EL (cell line): Measurements from ENCODE around the gene TICRR.
A peak's percentile ranks its signal among the peaks of the same experiment; 100 is the strongest.

Experiments
- DNase-seq: peaks from one replicate; pipeline ENCODE4 v3.0.0-alpha.2; 2016

TICRR gene

GRCh38 chr15:89657686-89658200 lies 82.5 kb downstream of the TICRR start:
- no peak for DNase-seq

DNA sequence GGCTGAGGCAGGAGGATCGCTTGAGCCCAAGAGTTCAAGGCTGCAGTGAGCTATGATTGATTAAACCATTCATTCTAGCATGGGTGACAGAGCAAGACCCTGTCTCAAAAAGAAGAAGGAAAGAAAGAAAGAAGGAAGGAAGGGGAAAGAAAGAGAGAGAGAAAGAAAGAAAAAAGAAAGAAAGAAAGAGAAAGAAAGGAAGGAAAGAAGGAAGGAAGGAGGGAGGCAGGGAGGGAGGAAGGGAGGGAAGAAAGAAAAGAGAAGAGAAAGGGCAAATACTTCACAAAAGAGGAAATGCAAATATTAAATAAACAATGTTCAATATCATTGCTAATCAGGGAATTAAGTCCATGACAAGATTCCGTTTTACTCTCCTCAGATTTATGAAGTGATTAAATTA lies 84.0 kb downstream of the TICRR start:
- no peak for DNase-seq

- no peak for DNase-seq
Observed at GRCh38 chr15:89660556-89660955, 85.3 kb downstream of the TICRR start.

- DNase-seq = peak; percentile 97
Observed at GRCh38 chr15:89662893-89663626, 87.8 kb downstream of the TICRR start.

- no peak for DNase-seq
Observed at GRCh38 chr15:89664441-89665350, 89.4 kb downstream of the TICRR start.

DNA sequence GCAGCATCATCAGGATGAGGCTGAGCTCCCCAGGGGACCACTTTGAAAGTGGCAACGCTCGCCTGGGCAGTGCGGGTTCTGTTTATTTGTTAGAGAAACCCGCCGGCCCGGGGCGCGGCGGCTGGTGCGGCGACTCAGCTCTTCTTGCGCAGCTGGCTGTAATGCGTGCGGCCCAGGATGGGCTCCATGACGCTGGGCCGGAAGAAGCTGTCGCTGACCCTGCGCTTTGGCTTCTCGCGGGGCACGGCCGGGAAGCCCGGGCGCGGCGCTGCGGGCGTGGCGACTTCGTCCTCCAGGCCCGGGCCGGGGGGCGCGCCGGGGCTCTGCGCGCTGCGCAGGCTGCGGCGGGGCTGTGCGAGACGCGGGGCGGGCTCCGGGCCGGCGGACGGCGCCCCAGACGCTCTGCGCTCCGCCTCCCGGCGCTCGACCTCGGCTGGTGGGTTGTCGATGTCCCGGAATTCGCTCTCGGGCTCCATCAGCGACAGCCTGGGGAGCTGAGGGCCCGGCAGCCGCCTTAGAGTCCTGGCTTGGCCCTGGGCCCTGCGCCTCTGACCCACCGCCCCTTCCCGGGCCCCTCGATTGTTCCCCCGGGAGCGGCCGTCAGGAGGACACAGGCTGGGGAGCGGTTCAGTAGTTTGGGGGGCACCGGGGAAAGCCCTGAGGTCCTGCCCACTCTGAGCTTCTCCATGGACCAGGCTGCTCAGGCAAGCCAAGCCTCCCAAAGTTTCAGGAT lies 90.3 kb downstream of the TICRR start:
- DNase-seq = peak; percentile 68

GRCh38 chr15:89666184-89666857 lies 91.1 kb downstream of the TICRR start:
- no peak for DNase-seq

- no peak for DNase-seq
Observed at GRCh38 chr15:89666858-89667705, 91.8 kb downstream of the TICRR start.

- no peak for DNase-seq
Observed at GRCh38 chr15:89667706-89667960, 92.4 kb downstream of the TICRR start.

GRCh38 chr15:89668171-89668570 lies 92.9 kb downstream of the TICRR start:
- no peak for DNase-seq

DNA sequence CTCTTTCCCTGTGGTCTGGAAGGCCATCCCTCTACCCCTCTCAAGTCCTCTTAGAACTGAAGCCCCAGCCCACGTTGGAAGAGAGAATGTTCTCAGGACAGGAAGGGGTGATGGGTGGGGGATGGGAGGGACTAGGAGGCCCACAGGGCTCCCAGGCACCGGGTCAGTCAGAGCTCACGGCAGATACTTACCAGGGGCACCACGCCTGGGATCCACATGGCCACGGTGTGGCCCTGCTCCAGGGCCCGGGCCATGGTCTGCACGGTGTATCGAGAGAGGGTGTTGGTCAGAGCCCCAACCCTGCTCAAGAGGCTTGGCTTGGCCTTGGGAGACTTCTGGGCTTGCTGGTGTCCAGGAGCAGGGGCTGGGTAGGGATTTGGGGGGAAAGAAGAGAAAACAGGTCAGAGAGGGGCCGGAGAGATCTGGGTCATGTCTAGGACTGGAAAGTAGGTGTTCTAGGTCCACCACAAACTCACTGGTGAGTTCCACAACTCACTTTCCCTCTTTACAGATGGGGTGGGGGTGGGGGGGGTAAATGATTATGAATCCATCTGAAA lies 94.1 kb downstream of the TICRR start:
- DNase-seq = no peak

DNA sequence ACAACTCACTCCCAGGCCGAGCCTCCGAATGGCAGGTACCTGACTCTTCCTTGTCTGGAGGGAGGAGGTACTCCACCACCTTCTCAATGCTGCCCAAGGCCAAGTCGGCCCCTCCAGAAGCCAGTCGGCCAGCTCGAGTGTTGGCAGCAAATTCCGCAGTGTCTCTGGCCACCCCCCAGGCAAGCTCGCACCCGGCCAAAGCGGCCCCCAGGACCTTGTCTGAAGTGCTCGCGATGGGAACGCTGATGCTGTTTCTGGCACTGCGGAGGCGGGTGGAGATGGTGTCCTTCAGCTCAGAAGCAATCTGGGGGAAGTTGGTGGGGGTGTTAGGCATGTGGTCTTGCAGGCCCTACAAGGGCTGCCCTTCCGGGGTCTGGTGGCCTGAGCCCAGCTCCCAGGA lies 94.7 kb downstream of the TICRR start:
- no peak for DNase-seq

DNA sequence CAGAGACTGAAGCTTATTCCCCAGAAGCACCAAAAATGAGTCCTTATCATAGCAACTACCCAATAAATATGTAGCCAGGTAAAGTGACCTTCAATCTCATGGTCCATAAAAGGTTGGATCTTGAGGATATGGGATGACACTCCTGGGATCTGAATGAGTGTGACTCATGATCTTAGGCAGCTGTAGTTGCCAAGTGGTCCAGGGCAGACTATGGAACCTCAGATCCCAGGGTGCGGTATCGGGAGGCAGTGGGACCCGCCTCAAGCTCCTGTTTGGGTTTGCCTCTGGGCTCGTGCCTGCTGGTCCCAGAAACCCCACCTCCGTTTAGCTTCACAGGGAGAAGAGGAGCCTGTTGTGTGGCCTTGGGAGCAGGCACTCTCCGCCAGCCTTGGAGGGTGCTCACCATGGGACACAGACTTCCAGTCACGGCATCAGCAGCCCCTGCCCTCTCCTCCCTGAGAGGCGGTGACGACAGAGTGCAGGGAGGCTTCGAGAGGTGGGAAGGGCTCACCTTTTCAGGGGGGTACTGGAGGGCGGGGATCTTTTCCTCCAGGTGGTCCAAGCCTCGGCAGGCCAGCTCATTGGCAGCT lies 95.8 kb downstream of the TICRR start:
- no peak for DNase-seq

DNA sequence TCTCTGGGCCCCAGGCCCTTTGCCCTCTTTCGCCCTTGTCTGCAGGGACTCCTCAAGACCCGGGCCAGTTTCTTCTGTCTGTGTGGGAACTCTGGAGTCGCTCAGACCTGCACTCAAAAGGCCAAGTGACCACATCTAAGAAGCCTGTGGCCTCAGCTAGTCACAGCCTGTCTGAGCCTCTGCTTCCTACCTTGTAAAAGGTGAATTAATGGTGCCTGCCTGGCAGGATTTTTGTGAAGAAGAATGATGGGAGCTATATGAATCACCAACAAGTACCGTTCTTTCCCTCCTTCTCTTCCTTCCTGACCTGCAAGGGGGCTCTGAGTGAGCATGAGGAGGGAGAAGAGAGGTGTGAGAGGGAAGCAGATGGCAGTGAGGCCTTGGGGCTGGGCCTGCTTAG lies 96.4 kb downstream of the TICRR start:
- no peak for DNase-seq

GRCh38 chr15:89672221-89673164 lies 97.2 kb downstream of the TICRR start:
- no peak for DNase-seq

DNA sequence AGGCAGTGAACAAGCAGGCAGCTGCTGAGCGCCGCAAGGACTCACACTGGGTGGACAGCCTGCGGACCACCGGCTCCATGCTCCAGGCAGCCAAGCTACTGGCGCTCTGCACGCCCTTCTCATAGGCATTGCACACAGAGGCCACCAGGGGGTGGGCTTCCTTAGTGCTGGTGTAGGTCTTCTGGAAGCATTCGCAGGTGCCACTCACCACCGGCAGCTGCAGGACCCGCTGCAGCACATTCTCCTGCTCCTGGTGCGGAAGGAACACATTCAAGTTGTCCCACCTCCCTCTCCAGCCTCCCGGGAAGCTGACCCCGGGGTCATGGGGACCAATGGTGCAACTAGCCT lies 97.9 kb downstream of the TICRR start:
- no peak for DNase-seq

DNA sequence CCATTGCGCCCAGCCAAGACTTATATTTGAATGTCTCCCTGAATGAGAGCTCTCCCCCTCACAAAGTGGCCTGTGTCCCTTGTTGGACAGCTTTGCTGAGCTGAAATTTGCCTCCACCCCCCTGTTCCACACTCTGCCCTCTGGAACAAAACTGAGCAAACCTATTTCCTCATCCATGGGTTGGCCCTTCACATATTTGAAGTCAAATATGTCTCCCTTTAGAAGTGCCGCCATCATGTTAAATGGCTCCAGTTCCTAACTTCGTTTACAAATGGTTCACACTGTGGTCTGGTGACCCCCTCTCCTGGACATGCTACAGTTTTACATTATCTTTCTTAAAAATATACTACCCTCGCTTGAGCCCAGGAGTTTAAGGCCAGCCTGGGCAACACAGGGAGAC lies 99.3 kb downstream of the TICRR start:
- no peak for DNase-seq

GRCh38 chr15:89675606-89676005 lies 100.3 kb downstream of the TICRR start:
- DNase-seq = no peak

DNA sequence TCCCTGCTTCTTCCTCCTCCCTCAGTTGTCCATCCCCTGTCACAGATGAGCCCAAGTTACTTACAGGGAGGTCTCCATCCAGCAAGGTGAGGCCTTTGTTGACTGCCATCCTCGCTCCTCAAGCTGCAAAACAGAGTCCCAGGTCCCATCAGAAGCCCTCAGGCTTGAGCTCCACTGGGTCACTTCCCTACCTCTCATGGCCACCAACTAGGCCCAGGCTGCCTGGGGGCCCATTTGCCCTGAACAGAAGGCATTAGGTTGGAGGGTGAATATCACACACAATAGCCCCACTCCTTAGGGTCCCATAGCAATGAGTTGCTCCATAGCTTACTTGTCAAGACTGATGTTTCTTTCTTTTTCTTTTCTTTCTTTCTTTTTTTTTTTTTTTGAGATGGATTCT lies 102.1 kb downstream of the TICRR start:
- no peak for DNase-seq
